Neural progenitor cell (in vitro differentiated cells): ENCODE results near the gene ARHGAP40.

Source experiments
- CTCF ChIP-seq: fragments of 200-600 bp; sonication (generic); IDR thresholded peaks from 2 replicates; pipeline ENCODE4 v1.5.1; 2017; ENCODE audit warnings: antibody characterized with exemption, mild to moderate bottlenecking
- EZH2 ChIP-seq: fragments of 200-600 bp; sonication (generic); IDR thresholded peaks from 2 replicates; pipeline ENCODE4 v1.6.1; 2017; ENCODE audit warnings: antibody characterized with exemption, mild to moderate bottlenecking, moderate library complexity
- EZH2phosphoT487 ChIP-seq: fragments of 200-600 bp; sonication (generic); IDR thresholded peaks from 2 replicates; pipeline ENCODE4 v1.6.1; 2017; ENCODE audit warnings: antibody characterized with exemption

- TF ChIP-seq CTCF, result no peak
- TF ChIP-seq EZH2phosphoT487, result no peak
- no peak for TF ChIP-seq EZH2
Observed at GRCh38 chr20:38697306-38697705, 95.7 kb downstream of the ARHGAP40 start.
